OCI-LY3 (cell line): ENCODE results near the gene CTRB2.
A peak's percentile ranks its signal among the peaks of the same experiment; 100 is the strongest.

Experiments used
- H2AFZ ChIP-seq: fragments of 200-600, 300-600 bp; shearing (Covaris generic); 2 replicates; pipeline ENCODE4 v1.6.0; 2014; ENCODE audit warnings: antibody characterized with exemption, low read depth, low read length
- H3K27ac ChIP-seq: fragments of 200-600, 300-600 bp; sonication (generic); 2 replicates; pipeline ENCODE4 v1.5.1; 2014; ENCODE audit warnings: mild to moderate bottlenecking, low read length, moderate library complexity, mixed read lengths
- H3K27me3 ChIP-seq: fragments of 200-600, 300-600 bp; sonication (generic); 2 replicates; pipeline ENCODE4 v1.6.1; 2014; ENCODE audit warnings: low read depth, low read length, mixed read lengths
- H3K36me3 ChIP-seq: fragments of 200-600, 300-600 bp; sonication (generic); replicated peaks from 2 replicates; pipeline ENCODE3; 2014; ENCODE audit warnings: low read depth, low read length, mixed read lengths
- H3K4me1 ChIP-seq: fragments of 300-600, 200-600 bp; sonication (generic); 2 replicates; pipeline ENCODE4 v1.6.1; 2014; ENCODE audit warnings: low read length, mixed read lengths
- H3K4me2 ChIP-seq: fragments of 200-600, 300-600 bp; sonication (generic); 2 replicates; pipeline ENCODE4 v1.6.1; 2014; ENCODE audit warnings: low read length, mixed read lengths
- H3K4me3 ChIP-seq: fragments of 300-600, 200-600 bp; sonication (generic); 2 replicates; pipeline ENCODE4 v1.5.1; 2014; ENCODE audit warnings: antibody characterized with exemption, mild to moderate bottlenecking, low read length, moderate library complexity
- H3K79me2 ChIP-seq: fragments of 300-600, 200-600 bp; shearing (Covaris generic); 2 replicates; pipeline ENCODE4 v1.6.1; 2014; ENCODE audit warnings: mild to moderate bottlenecking, low read length, mixed read lengths
- H3K9ac ChIP-seq: fragments of 300-600, 200-600 bp; shearing (Covaris generic); 2 replicates; pipeline ENCODE4 v1.6.0; 2014; ENCODE audit warnings: mild to moderate bottlenecking, low read length, moderate library complexity
- H3K9me3 ChIP-seq: fragments of 200-600, 300-600 bp; shearing (Covaris generic); 2 replicates; pipeline ENCODE4 v1.6.1; 2014; ENCODE audit warnings: low read length, mixed read lengths; ENCODE audit not compliant: insufficient read depth
- H4K20me1 ChIP-seq: fragments of 200-600, 300-600 bp; sonication (generic); 2 replicates; pipeline ENCODE4 v1.6.1; 2016; ENCODE audit warnings: low read length, mixed read lengths; ENCODE audit not compliant: insufficient read depth
- CTCF ChIP-seq: fragments of 200-600, 300-600 bp; sonication (generic); IDR thresholded peaks from 2 replicates; pipeline ENCODE4 v1.5.1; 2014; ENCODE audit warnings: antibody characterized with exemption, low read length, low read depth
- EZH2phosphoT487 ChIP-seq: fragments of 200-600 bp; shearing (Covaris generic); IDR thresholded peaks from 2 replicates; pipeline ENCODE4 v1.6.1; 2018; ENCODE audit warnings: antibody characterized with exemption, mixed run types, low read depth

The CTRB2 gene

GRCh38 chr16:75188832-75189477 is 18.0 kb downstream of the CTRB2 start:
- Histone ChIP-seq H4K20me1 (no peaks in the 10 kb centered on the region), H3K4me1 (no peaks in the 10 kb centered on the region), H3K27me3 (peaks cover 36% of the 10 kb centered on the region; the same call in 1 of the 2 replicates), H3K79me2 (no peaks in the 10 kb centered on the region), H3K4me2 (no peak overlapping the region), H2AFZ (no peak overlapping the region), H3K9me3 (no peaks in the 10 kb centered on the region; the same call in 1 of the 2 replicates), H3K4me3 (no peak overlapping the region), H3K36me3 (no peaks in the 10 kb centered on the region), H3K27ac (no peak overlapping the region), H3K9ac (no peak overlapping the region)
- TF ChIP-seq CTCF (no peak), EZH2phosphoT487 (no peak)

GRCh38 chr16:75181630-75182029 is 25.3 kb downstream of the CTRB2 start:
- Histone ChIP-seq H3K9me3 (peaks cover 15% of the 10 kb centered on the region), H3K4me3 (no peak overlapping the region), H3K27me3 (peaks cover 19% of the 10 kb centered on the region; the same call in 1 of the 2 replicates), H3K4me1 (peaks cover 9% of the 10 kb centered on the region), H3K36me3 (peaks cover 14% of the 10 kb centered on the region), H2AFZ (no peak overlapping the region), H3K4me2 (no peak overlapping the region), H3K79me2 (no peaks in the 10 kb centered on the region), H4K20me1 (no peaks in the 10 kb centered on the region), H3K27ac (no peak overlapping the region), H3K9ac (no peak overlapping the region)
- TF ChIP-seq EZH2phosphoT487 (no peak), CTCF (no peak)

- Histone ChIP-seq H3K36me3 (peaks cover 25% of the 10 kb centered on the region), H3K79me2 (no peaks in the 10 kb centered on the region), H3K4me2 (peak overlapping the region; percentile 37; the same call in 1 of the 2 replicates)
Observed at GRCh38 chr16:75179208-75179607, 27.8 kb downstream of the CTRB2 start.

GRCh38 chr16:75176926-75177325 is 30.0 kb downstream of the CTRB2 start:
- H3K4me1 ChIP-seq = peaks cover 9% of the 10 kb centered on the region
- H3K36me3 ChIP-seq = peaks cover 47% of the 10 kb centered on the region
- no peaks in the 10 kb centered on the region for H3K79me2 ChIP-seq
- H3K27ac ChIP-seq = no peak overlapping the region
- H3K4me2 ChIP-seq = no peak overlapping the region
- H3K9me3 ChIP-seq = peaks cover 47% of the 10 kb centered on the region
- H4K20me1 ChIP-seq = no peaks in the 10 kb centered on the region
- peaks cover 12% of the 10 kb centered on the region; the same call in 1 of the 2 replicates for H3K27me3 ChIP-seq
- no peak overlapping the region for H3K4me3 ChIP-seq
- H2AFZ ChIP-seq = no peak overlapping the region
- no peak for TF ChIP-seq EZH2phosphoT487
- no peak for TF ChIP-seq CTCF
- H3K9ac ChIP-seq = no peak overlapping the region

More at GRCh38 chr16:75179208-75179607, 27.8 kb downstream of the CTRB2 start:
- TF ChIP-seq EZH2phosphoT487 = no peak
- TF ChIP-seq CTCF = no peak
- Histone ChIP-seq H3K4me3 (no peak overlapping the region), H3K4me1 (peaks cover 9% of the 10 kb centered on the region), H3K9me3 (peaks cover 29% of the 10 kb centered on the region), H2AFZ (no peak overlapping the region), H3K27me3 (peaks cover 19% of the 10 kb centered on the region; the same call in 1 of the 2 replicates), H3K27ac (no peak overlapping the region), H3K9ac (no peak overlapping the region), H4K20me1 (no peaks in the 10 kb centered on the region)
